ENCODE measurements around the gene AGR2.
"Not testable (repeated sequence)": the region's sequence is repeated elsewhere in the genome, so short reads cannot be mapped to it uniquely, and the experiment has no call there.

Gene AGR2

GRCh38 chr7:16786257-16786656 is 18.5 kb downstream of the AGR2 start:
- H3K4me3 ChIP-seq (ENCODE audit: low read length) = no peak overlapping the region
- H3K9me3 ChIP-seq (ENCODE audit: control insufficient read depth, low read length) = no peaks in the 10 kb centered on the region
- H3K36me3 ChIP-seq (ENCODE audit: control insufficient read depth, insufficient read depth, low read length) = no peaks in the 10 kb centered on the region
- H3K27me3 ChIP-seq (ENCODE audit: control insufficient read depth, insufficient read depth, low read length) = no peaks in the 10 kb centered on the region
- H3K4me1 ChIP-seq (ENCODE audit: control insufficient read depth, insufficient read depth, low read length) = peaks cover 9% of the 10 kb centered on the region
- H3K9ac ChIP-seq (ENCODE audit: low read length) = no peak overlapping the region

- Histone ChIP-seq H3K4me3 (ENCODE audit: low read length) (no peak overlapping the region), H3K9ac (ENCODE audit: low read length) (no peak overlapping the region), H3K9me3 (ENCODE audit: control insufficient read depth, low read length) (no peaks in the 10 kb centered on the region), H3K36me3 (ENCODE audit: control insufficient read depth, insufficient read depth, low read length) (no peaks in the 10 kb centered on the region), H3K27me3 (ENCODE audit: control insufficient read depth, insufficient read depth, low read length) (no peaks in the 10 kb centered on the region), H3K4me1 (ENCODE audit: control insufficient read depth, insufficient read depth, low read length) (peaks cover 9% of the 10 kb centered on the region)
Observed at GRCh38 chr7:16785846-16786245, 19.0 kb downstream of the AGR2 start.

- H3K27me3 ChIP-seq (ENCODE audit: control insufficient read depth, insufficient read depth, low read length) = no peaks in the 10 kb centered on the region
- H3K36me3 ChIP-seq (ENCODE audit: control insufficient read depth, insufficient read depth, low read length) = no peaks in the 10 kb centered on the region
- H3K9ac ChIP-seq (ENCODE audit: low read length) = no peak overlapping the region
Observed at GRCh38 chr7:16785321-16785720, 19.5 kb downstream of the AGR2 start.

GRCh38 chr7:16780596-16780995 is 24.2 kb downstream of the AGR2 start:
- H3K27me3 ChIP-seq (ENCODE audit: control insufficient read depth, insufficient read depth, low read length) = no peaks in the 10 kb centered on the region
- no peak overlapping the region for H3K9ac ChIP-seq (ENCODE audit: low read length)
- no peak overlapping the region for H3K4me3 ChIP-seq (ENCODE audit: low read length)
- no peaks in the 10 kb centered on the region for H3K4me1 ChIP-seq (ENCODE audit: control insufficient read depth, insufficient read depth, low read length)
- no peaks in the 10 kb centered on the region for H3K9me3 ChIP-seq (ENCODE audit: control insufficient read depth, low read length)
- H3K36me3 ChIP-seq (ENCODE audit: control insufficient read depth, insufficient read depth, low read length) = no peaks in the 10 kb centered on the region

More at GRCh38 chr7:16785321-16785720, 19.5 kb downstream of the AGR2 start:
- Histone ChIP-seq H3K4me3 (ENCODE audit: low read length) (no peak overlapping the region), H3K4me1 (ENCODE audit: control insufficient read depth, insufficient read depth, low read length) (peaks cover 9% of the 10 kb centered on the region), H3K9me3 (ENCODE audit: control insufficient read depth, low read length) (no peaks in the 10 kb centered on the region)

- H3K4me1 ChIP-seq (ENCODE audit: control insufficient read depth, insufficient read depth, low read length) = no peaks in the 10 kb centered on the region
- no peaks in the 10 kb centered on the region for H3K36me3 ChIP-seq (ENCODE audit: control insufficient read depth, insufficient read depth, low read length)
- H3K27me3 ChIP-seq (ENCODE audit: control insufficient read depth, insufficient read depth, low read length) = no peaks in the 10 kb centered on the region
- no peak overlapping the region for H3K4me3 ChIP-seq (ENCODE audit: low read length)
- H3K9me3 ChIP-seq (ENCODE audit: control insufficient read depth, low read length) = no peaks in the 10 kb centered on the region
- no peak overlapping the region for H3K9ac ChIP-seq (ENCODE audit: low read length)
Observed at GRCh38 chr7:16779051-16779450, 25.7 kb downstream of the AGR2 start.

GRCh38 chr7:16778476-16778875 is 26.3 kb downstream of the AGR2 start:
- Histone ChIP-seq H3K4me3 (ENCODE audit: low read length) (no peak overlapping the region), H3K9me3 (ENCODE audit: control insufficient read depth, low read length) (no peaks in the 10 kb centered on the region), H3K36me3 (ENCODE audit: control insufficient read depth, insufficient read depth, low read length) (no peaks in the 10 kb centered on the region), H3K9ac (ENCODE audit: low read length) (no peak overlapping the region), H3K4me1 (ENCODE audit: control insufficient read depth, insufficient read depth, low read length) (peaks cover 4% of the 10 kb centered on the region), H3K27me3 (ENCODE audit: control insufficient read depth, insufficient read depth, low read length) (no peaks in the 10 kb centered on the region)

GRCh38 chr7:16776053-16776452 is 28.7 kb downstream of the AGR2 start:
- Histone ChIP-seq H3K9ac (ENCODE audit: low read length) (no peak overlapping the region), H3K4me1 (ENCODE audit: control insufficient read depth, insufficient read depth, low read length) (peaks cover 8% of the 10 kb centered on the region), H3K27me3 (ENCODE audit: control insufficient read depth, insufficient read depth, low read length) (no peaks in the 10 kb centered on the region), H3K4me3 (ENCODE audit: low read length) (no peak overlapping the region), H3K36me3 (ENCODE audit: control insufficient read depth, insufficient read depth, low read length) (no peaks in the 10 kb centered on the region), H3K9me3 (ENCODE audit: control insufficient read depth, low read length) (no peaks in the 10 kb centered on the region)

- H3K9me3 ChIP-seq (ENCODE audit: control insufficient read depth, low read length) = no peaks in the 10 kb centered on the region
- H3K36me3 ChIP-seq (ENCODE audit: control insufficient read depth, insufficient read depth, low read length) = no peaks in the 10 kb centered on the region
- H3K4me3 ChIP-seq (ENCODE audit: low read length) = no peak overlapping the region
- no peak overlapping the region for H3K9ac ChIP-seq (ENCODE audit: low read length)
- H3K27me3 ChIP-seq (ENCODE audit: control insufficient read depth, insufficient read depth, low read length) = no peaks in the 10 kb centered on the region
- peaks cover 8% of the 10 kb centered on the region for H3K4me1 ChIP-seq (ENCODE audit: control insufficient read depth, insufficient read depth, low read length)
Observed at GRCh38 chr7:16774986-16775385, 29.8 kb downstream of the AGR2 start.

- H3K36me3 ChIP-seq (ENCODE audit: control insufficient read depth, insufficient read depth, low read length) = no peaks in the 10 kb centered on the region
Observed at GRCh38 chr7:16774294-16774693, 30.5 kb downstream of the AGR2 start.

GRCh38 chr7:16773884-16774283 is 30.9 kb downstream of the AGR2 start:
- Histone ChIP-seq H3K4me1 (ENCODE audit: control insufficient read depth, insufficient read depth, low read length) (peaks cover 8% of the 10 kb centered on the region), H3K4me3 (ENCODE audit: low read length) (no peak overlapping the region), H3K9ac (ENCODE audit: low read length) (no peak overlapping the region), H3K9me3 (ENCODE audit: control insufficient read depth, low read length) (no peaks in the 10 kb centered on the region), H3K36me3 (ENCODE audit: control insufficient read depth, insufficient read depth, low read length) (no peaks in the 10 kb centered on the region), H3K27me3 (ENCODE audit: control insufficient read depth, insufficient read depth, low read length) (no peaks in the 10 kb centered on the region)

More at GRCh38 chr7:16774294-16774693, 30.5 kb downstream of the AGR2 start:
- peaks cover 8% of the 10 kb centered on the region for H3K4me1 ChIP-seq (ENCODE audit: control insufficient read depth, insufficient read depth, low read length)
- no peaks in the 10 kb centered on the region for H3K27me3 ChIP-seq (ENCODE audit: control insufficient read depth, insufficient read depth, low read length)
- H3K9ac ChIP-seq (ENCODE audit: low read length) = no peak overlapping the region
- no peak overlapping the region for H3K4me3 ChIP-seq (ENCODE audit: low read length)
- no peaks in the 10 kb centered on the region for H3K9me3 ChIP-seq (ENCODE audit: control insufficient read depth, low read length)

GRCh38 chr7:16773326-16773725 is 31.5 kb downstream of the AGR2 start:
- Histone ChIP-seq H3K4me3 (ENCODE audit: low read length) (no peak overlapping the region), H3K36me3 (ENCODE audit: control insufficient read depth, insufficient read depth, low read length) (no peaks in the 10 kb centered on the region), H3K9me3 (ENCODE audit: control insufficient read depth, low read length) (no peaks in the 10 kb centered on the region), H3K27me3 (ENCODE audit: control insufficient read depth, insufficient read depth, low read length) (no peaks in the 10 kb centered on the region), H3K9ac (ENCODE audit: low read length) (no peak overlapping the region), H3K4me1 (ENCODE audit: control insufficient read depth, insufficient read depth, low read length) (peaks cover 8% of the 10 kb centered on the region)

GRCh38 chr7:16770657-16771329 is 34.0 kb downstream of the AGR2 start:
- Histone ChIP-seq H3K9me3 (ENCODE audit: control insufficient read depth, low read length) (no peaks in the 10 kb centered on the region), H3K4me1 (ENCODE audit: control insufficient read depth, insufficient read depth, low read length) (peaks cover 8% of the 10 kb centered on the region), H3K27me3 (ENCODE audit: control insufficient read depth, insufficient read depth, low read length) (no peaks in the 10 kb centered on the region), H3K9ac (ENCODE audit: low read length) (no peak overlapping the region), H3K36me3 (ENCODE audit: control insufficient read depth, insufficient read depth, low read length) (no peaks in the 10 kb centered on the region), H3K4me3 (ENCODE audit: low read length) (no peak overlapping the region)

GRCh38 chr7:16769994-16770393 is 34.8 kb downstream of the AGR2 start:
- not testable (repeated sequence) for H3K27me3 ChIP-seq (ENCODE audit: control insufficient read depth, insufficient read depth, low read length); H3K36me3 ChIP-seq (ENCODE audit: control insufficient read depth, insufficient read depth, low read length); H3K9ac ChIP-seq (ENCODE audit: low read length); H3K9me3 ChIP-seq (ENCODE audit: control insufficient read depth, low read length); H3K4me3 ChIP-seq (ENCODE audit: low read length)
- peaks cover 13% of the 10 kb centered on the region for H3K4me1 ChIP-seq (ENCODE audit: control insufficient read depth, insufficient read depth, low read length)

All from mucosa of stomach (tissue), 1 donor.